IMR-90 (cell line): Measurements from ENCODE around the gene MSH2. TPM values are rescaled to one million over a fixed set of nuclear protein-coding genes. Genes with fewer than 3 reads are reported as not detected.
"Not testable (repeated sequence)": the region's sequence is repeated elsewhere in the genome, so short reads cannot be mapped to it uniquely, and the experiment has no call there.

Experiments used
- ATAC-seq: fragments of 200-7000 bp; cut with Tn5 transposase; 2 replicates; pipeline ENCODE4 v1.9.1; 2020; ENCODE audit warnings: low read depth, mild to moderate bottlenecking, moderate library complexity
- BruUV-seq: library from RNA; stranded (reverse); fragments of 400-500 nt; replicated peaks from 2 replicates; lab custom pipeline; 2021; lab: Mats Ljungman, UMichigan
- CTCF ChIA-PET: fragments of 300-600 bp; formaldehyde crosslinking; extraction: SDS; loops from one replicate; lab custom pipeline; 2021; ENCODE audit warnings: antibody characterized with exemption; lab: Yijun Ruan, JAX
- POLR2A ChIA-PET: fragments of 300-600 bp; sonication (Branson Sonifier 250); formaldehyde crosslinking; loops from one replicate; lab custom pipeline; 2022; ENCODE audit warnings: antibody characterized with exemption; ENCODE audit not compliant: unreplicated experiment; lab: Charles Lee
- DNase-seq: peaks from one replicate; pipeline ENCODE4 v3.0.0; 2013
- H2AFZ ChIP-seq: replicated peaks from 2 replicates; pipeline ENCODE3; 2013; ENCODE audit warnings: low read length, mild to moderate bottlenecking; ENCODE audit not compliant: poor library complexity
- H2AK5ac ChIP-seq: 2 replicates; pipeline ENCODE4 v1.6.1; 2013; ENCODE audit warnings: low read depth, low read length, inconsistent platforms
- H2AK9ac ChIP-seq: replicated peaks from 2 replicates; pipeline ENCODE3; 2013; ENCODE audit warnings: mild to moderate bottlenecking, low read depth, low read length, moderate library complexity; ENCODE audit not compliant: poor library complexity
- H2BK120ac ChIP-seq: 2 replicates; pipeline ENCODE4 v1.6.1; 2013; ENCODE audit warnings: low read depth, low read length, inconsistent platforms
- H2BK15ac ChIP-seq: 3 replicates; pipeline ENCODE4 v1.6.1; 2013; ENCODE audit warnings: low read depth, low read length, inconsistent platforms
- H2BK20ac ChIP-seq: 2 replicates; pipeline ENCODE4 v1.6.1; 2013; ENCODE audit warnings: low read depth, mild to moderate bottlenecking, inconsistent platforms, low read length, moderate library complexity
- H2BK5ac ChIP-seq: 2 replicates; pipeline ENCODE4 v1.6.1; 2013; ENCODE audit warnings: mild to moderate bottlenecking, low read depth, low read length, inconsistent platforms; ENCODE audit not compliant: poor library complexity, severe bottlenecking
- H3K14ac ChIP-seq: replicated peaks from 2 replicates; pipeline ENCODE4 v1.6.1; 2013; ENCODE audit warnings: low read depth, low read length, inconsistent platforms
- H3K18ac ChIP-seq: 2 replicates; pipeline ENCODE4 v1.6.1; 2013; ENCODE audit warnings: low read depth, low read length, control low read depth
- H3K23ac ChIP-seq: 2 replicates; pipeline ENCODE4 v1.6.1; 2013; ENCODE audit warnings: low read depth, low read length, inconsistent platforms
- H3K27ac ChIP-seq: 2 replicates; pipeline ENCODE4 v1.5.1; 2013; ENCODE audit warnings: mild to moderate bottlenecking, control low read depth, low read length; ENCODE audit not compliant: insufficient read depth
- H3K27me3 ChIP-seq: 2 replicates; pipeline ENCODE4 v1.6.1; 2013; ENCODE audit warnings: low read length; ENCODE audit not compliant: control insufficient read depth, insufficient read depth
- H3K36me3 ChIP-seq: 2 replicates; pipeline ENCODE4 v1.6.1; 2013; ENCODE audit warnings: low read length, mixed read lengths; ENCODE audit not compliant: control insufficient read depth, insufficient read depth
- H3K4ac ChIP-seq: 2 replicates; pipeline ENCODE4 v1.6.1; 2013; ENCODE audit warnings: low read depth, low read length, inconsistent platforms
- H3K4me1 ChIP-seq: 2 replicates; pipeline ENCODE4 v1.6.1; 2013; ENCODE audit warnings: low read length, mixed read lengths; ENCODE audit not compliant: control insufficient read depth, insufficient read depth
- H3K4me2 ChIP-seq: 2 replicates; pipeline ENCODE4 v1.6.1; 2013; ENCODE audit warnings: low read depth, mild to moderate bottlenecking, control low read depth, low read length, moderate library complexity
- H3K4me3 ChIP-seq: 2 replicates; pipeline ENCODE4 v1.5.1; 2013; ENCODE audit warnings: low read depth, mild to moderate bottlenecking, control low read depth, low read length, moderate library complexity; ENCODE audit not compliant: insufficient read depth
- H3K56ac ChIP-seq: 2 replicates; pipeline ENCODE4 v1.6.1; 2013; ENCODE audit warnings: low read length, inconsistent platforms; ENCODE audit not compliant: insufficient read depth; ENCODE audit errors: extremely low read depth
- H3K79me1 ChIP-seq, 2 experiments: 2 replicates each; pipeline ENCODE4 v1.6.1; 2013; ENCODE audit warnings: low read length in 2 of 2, inconsistent platforms in 1 of 2, low read depth in 1 of 2
- H3K9ac ChIP-seq: 2 replicates; pipeline ENCODE4 v1.6.1; 2013; ENCODE audit warnings: low read depth, low read length, control low read depth
- H3K9me1 ChIP-seq: 2 replicates; pipeline ENCODE4 v1.6.1; 2013; ENCODE audit warnings: low read length, inconsistent platforms; ENCODE audit not compliant: insufficient read depth
- H3K9me3 ChIP-seq: 2 replicates; pipeline ENCODE4 v1.6.1; 2013; ENCODE audit warnings: low read length; ENCODE audit not compliant: control insufficient read depth, insufficient read depth
- H4K20me1 ChIP-seq: 2 replicates; pipeline ENCODE4 v1.6.1; 2013; ENCODE audit warnings: low read length, inconsistent platforms; ENCODE audit not compliant: insufficient read depth
- H4K5ac ChIP-seq: 2 replicates; pipeline ENCODE4 v1.6.1; 2013; ENCODE audit warnings: mild to moderate bottlenecking, low read depth, low read length, control low read depth
- H4K8ac ChIP-seq, 2 experiments: 2 replicates each; pipeline ENCODE4 v1.6.1; 2013; ENCODE audit warnings: low read depth in 2 of 2, low read length in 2 of 2, control low read depth in 1 of 2, inconsistent platforms in 1 of 2
- H4K91ac ChIP-seq: 2 replicates; pipeline ENCODE4 v1.6.1; 2013; ENCODE audit warnings: low read depth, low read length, inconsistent platforms; ENCODE audit not compliant: insufficient read depth
- WGBS, 2 experiments: methylation state at CpG; one replicate each; pipeline versions ENCODE4 v1.1.5 to v1.1.7; 2013; ENCODE audit warnings: missing lambda C conversion rate in 2 of 2; ENCODE audit not compliant: insufficient read length in 1 of 2; ENCODE audit errors: extremely low coverage in 2 of 2; 5-methylcytosine and 5-hydroxymethylcytosine counted together
- dilution Hi-C: fragments of 300-500 bp; cut with HindIII; formaldehyde crosslinking; loops from one replicate; pipeline ENCODE4 v1.14.3; 2018; ENCODE audit warnings: low sequenced_read_pairs; ENCODE audit not compliant: unreplicated experiment
- in situ Hi-C: fragments of 300-500 bp; cut with MboI; formaldehyde crosslinking; loops from 3 replicates; pipeline ENCODE4 v1.14.3; 2019; ENCODE audit warnings: low sequenced_read_pairs, inconsistent platforms, mixed read lengths
- intact Hi-C: fragments of 100-400 bp; cut with micrococcal nuclease; formaldehyde crosslinking; loops from 2 replicates; pipeline ENCODE4 v1.10.0; 2022
- polyA plus RNA-seq, 3 experiments: library from polyadenylated mRNA; depleted of rRNA; stranded (reverse); fragments of >200 nt; gene quantifications; 2 replicates each; pipeline ENCODE4 v1.2.3, GENCODE V29; 2012; ENCODE audit warnings: low replicate concordance in 1 of 3
- total RNA-seq: library from RNA; depleted of rRNA; stranded (reverse); fragments of >200 nt; gene quantifications from 2 replicates; pipeline ENCODE4 v1.2.3, GENCODE V29; 2012

MSH2 gene
- total and polyA plus RNA-seq, 2 of the 4 experiments (the other 2 are of a cell fraction): 13.8 to 22.6 TPM

DNA sequence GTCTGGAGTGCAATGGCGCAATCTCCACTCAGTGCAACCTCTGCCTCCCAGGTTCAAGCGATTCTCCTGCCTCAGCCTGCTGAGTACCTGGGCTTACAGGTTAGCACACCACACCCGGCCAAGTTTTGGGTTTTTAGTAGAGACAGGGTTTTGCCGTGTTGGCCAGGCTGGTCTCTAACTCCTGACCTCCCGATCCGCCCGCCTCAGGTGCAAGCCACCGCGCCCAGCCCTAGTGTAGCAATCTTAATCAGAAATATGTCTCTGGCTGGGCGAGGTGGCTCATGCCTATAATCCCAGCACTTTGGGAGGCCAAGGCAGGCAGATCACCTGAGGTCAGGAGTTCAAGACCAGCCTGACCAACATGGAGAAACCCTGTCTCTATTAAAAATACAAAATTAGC, 17.7 kb downstream of the MSH2 start:
- H3K18ac ChIP-seq, H3K4me2 ChIP-seq, H3K23ac ChIP-seq, H2BK15ac ChIP-seq, H3K4me1 ChIP-seq, H4K8ac ChIP-seq, H3K4ac ChIP-seq, H4K5ac ChIP-seq, H2AK9ac ChIP-seq, POLR2A ChIA-PET, H2AFZ ChIP-seq, H3K27me3 ChIP-seq, CTCF ChIA-PET, H3K9me3 ChIP-seq, intact Hi-C loops, H3K27ac ChIP-seq, H3K4me3 ChIP-seq, H3K9ac ChIP-seq, H4K91ac ChIP-seq, H2BK20ac ChIP-seq, H3K14ac ChIP-seq, in situ Hi-C loops, H4K20me1 ChIP-seq, ATAC-seq, H2BK120ac ChIP-seq, H2AK5ac ChIP-seq, H3K9me1 ChIP-seq, dilution Hi-C loops, BruUV-seq, DNase-seq, H3K79me1 ChIP-seq, H2BK5ac ChIP-seq, H3K56ac ChIP-seq: not testable (repeated sequence)
- peaks cover 12% of the 10 kb centered on the region; the same call in 1 of the 2 replicates for H3K36me3 ChIP-seq
- 92% methylated on average over 2 of the region's 10 CpGs; no CpG with 5 or more reads in 1 of the 2 experiments for WGBS, 2 experiments
